Measurements from ENCODE around the gene IFNA10. TPM values are rescaled to one million over a fixed set of nuclear protein-coding genes. Genes with fewer than 3 reads are reported as not detected.
A peak's percentile ranks its signal among the peaks of the same experiment; 100 is the strongest.
"Not testable (repeated sequence)": the region's sequence is repeated elsewhere in the genome, so short reads cannot be mapped to it uniquely, and the experiment has no call there.

IFNA10 gene
- total RNA-seq, 6 experiments from 2014 or later: not detected

DNA sequence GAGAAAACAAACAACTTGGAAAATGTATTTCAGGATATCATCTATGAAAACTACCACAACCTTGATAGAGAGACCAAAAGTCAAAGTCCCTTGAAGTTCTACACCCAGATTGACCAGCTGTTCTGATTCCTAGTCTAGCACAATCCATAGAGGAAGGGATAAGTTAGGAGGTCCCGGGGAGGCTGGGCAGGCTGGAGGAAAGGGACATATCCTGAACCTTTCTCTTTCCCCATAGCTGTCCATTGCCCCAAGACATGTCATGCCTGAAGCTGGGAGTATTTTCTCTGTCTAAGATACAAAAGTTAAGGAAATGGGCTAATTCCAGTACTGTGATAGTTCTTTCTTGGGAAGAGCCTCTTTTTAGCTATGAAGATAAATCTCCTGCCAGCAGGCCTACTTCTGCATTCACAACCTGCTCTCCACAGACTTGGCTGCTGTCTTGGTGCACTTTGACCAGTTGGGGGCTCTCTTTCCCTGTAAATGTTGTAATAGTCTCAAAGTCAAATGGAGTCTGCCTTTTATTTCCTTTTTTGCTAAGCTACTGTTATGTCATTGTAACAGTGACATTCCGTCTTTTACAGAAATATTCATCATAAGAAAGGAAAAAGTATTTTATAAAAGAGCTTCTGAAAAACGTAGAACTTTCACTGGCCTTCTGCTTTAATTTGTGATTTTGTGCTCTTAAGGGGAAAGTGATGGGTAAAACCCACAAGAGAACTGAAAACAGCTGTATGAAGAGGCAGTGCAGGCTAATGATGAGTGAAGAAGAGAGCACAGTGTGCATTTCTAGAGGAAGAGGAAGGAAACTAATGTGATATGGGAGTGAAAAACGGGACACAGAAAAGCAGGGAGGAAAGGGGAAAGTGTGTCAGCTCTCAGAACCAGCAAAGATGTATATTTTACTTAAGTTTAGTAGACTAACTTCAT, 23.9 kb downstream of the IFNA10 start:
- H3K4me3 ChIP-seq; intact Hi-C loops (cut with DNase I); H3K4me1 ChIP-seq; DNase-seq; H3K27ac ChIP-seq; H3K27me3 ChIP-seq; H3K9me3 ChIP-seq; H3K36me3 ChIP-seq: not testable (repeated sequence)
- 19% methylated on average over 4 of the region's 4 CpGs for WGBS (ENCODE audit: insufficient coverage, low coverage, low lambda C conversion rate, missing lambda C conversion rate)
- peak; percentile 63 to 83 (median 68) for ATAC-seq
- TF ChIP-seq, protein P1, sequence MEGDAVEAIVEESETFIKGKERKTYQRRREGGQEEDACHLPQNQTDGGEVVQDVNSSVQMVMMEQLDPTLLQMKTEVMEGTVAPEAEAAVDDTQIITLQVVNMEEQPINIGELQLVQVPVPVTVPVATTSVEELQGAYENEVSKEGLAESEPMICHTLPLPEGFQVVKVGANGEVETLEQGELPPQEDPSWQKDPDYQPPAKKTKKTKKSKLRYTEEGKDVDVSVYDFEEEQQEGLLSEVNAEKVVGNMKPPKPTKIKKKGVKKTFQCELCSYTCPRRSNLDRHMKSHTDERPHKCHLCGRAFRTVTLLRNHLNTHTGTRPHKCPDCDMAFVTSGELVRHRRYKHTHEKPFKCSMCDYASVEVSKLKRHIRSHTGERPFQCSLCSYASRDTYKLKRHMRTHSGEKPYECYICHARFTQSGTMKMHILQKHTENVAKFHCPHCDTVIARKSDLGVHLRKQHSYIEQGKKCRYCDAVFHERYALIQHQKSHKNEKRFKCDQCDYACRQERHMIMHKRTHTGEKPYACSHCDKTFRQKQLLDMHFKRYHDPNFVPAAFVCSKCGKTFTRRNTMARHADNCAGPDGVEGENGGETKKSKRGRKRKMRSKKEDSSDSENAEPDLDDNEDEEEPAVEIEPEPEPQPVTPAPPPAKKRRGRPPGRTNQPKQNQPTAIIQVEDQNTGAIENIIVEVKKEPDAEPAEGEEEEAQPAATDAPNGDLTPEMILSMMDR (IDR thresholded peaks at IDR 0.05): peak in 3 of 4 donors; percentile 18 to 41 (median 37)

DNA sequence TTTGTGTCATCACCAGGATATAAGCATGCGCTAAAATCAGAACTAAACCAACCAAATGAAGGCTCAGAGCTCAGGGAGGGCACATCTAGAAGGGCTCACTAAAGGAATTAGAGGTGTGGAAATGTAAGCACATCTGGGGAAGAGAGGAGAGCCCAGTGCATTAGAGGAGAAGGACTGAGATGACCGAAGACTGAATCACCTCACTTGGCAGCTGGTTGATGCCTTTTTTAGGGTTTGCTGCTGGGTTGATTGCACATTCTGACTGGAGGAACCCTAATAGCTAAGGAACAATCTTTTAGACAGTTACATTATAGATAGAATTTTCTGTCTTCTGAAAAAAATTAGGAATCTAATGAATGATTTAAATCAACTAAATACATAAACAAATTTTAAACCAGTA, 32.3 kb downstream of the IFNA10 start:
- no peaks in the 10 kb centered on the region for H3K36me3 ChIP-seq
- H3K4me3 ChIP-seq: no peak overlapping the region
- TF ChIP-seq, protein P1 (IDR thresholded peaks at IDR 0.05): no peak
- TF ChIP-seq POLR2A (IDR thresholded peaks at IDR 0.05): no peak
- H3K27me3 ChIP-seq: no peaks in the 10 kb centered on the region
- no peaks in the 10 kb centered on the region for H3K9me3 ChIP-seq
- H3K27ac ChIP-seq: no peak overlapping the region
- ATAC-seq (no peak), DNase-seq (no peak)
- H3K4me1 ChIP-seq: no peaks in the 10 kb centered on the region
- intact Hi-C loops (cut with DNase I): no loop called here
- 84% methylated on average over 2 of the region's 2 CpGs for WGBS (ENCODE audit: insufficient coverage, low coverage, low lambda C conversion rate, missing lambda C conversion rate)

DNA sequence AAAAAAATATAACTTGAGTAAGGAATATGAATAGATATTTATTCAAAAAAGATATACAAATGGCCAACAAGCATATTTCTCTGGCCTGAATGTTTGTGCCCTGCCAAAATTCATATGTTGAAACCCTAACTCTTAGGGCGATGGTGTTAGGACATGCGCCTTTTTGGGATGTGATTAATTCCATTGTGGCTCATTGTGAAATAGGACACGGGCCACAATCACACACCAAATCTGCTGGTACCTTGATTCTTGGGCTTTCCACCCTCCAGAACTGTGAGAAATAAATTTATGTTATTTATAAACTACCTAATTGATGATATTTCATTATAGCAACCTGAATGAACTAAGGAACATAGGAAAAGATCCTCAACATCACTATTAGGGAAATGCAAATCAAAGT, 34.8 kb downstream of the IFNA10 start:
- H3K27me3 ChIP-seq: no peaks in the 10 kb centered on the region
- H3K4me3 ChIP-seq: no peak overlapping the region
- no peaks in the 10 kb centered on the region for H3K4me1 ChIP-seq
- H3K9me3 ChIP-seq: no peaks in the 10 kb centered on the region
- no peaks in the 10 kb centered on the region for H3K36me3 ChIP-seq
- 76% methylated on average over 3 of the region's 3 CpGs for WGBS (ENCODE audit: insufficient coverage, low coverage, low lambda C conversion rate, missing lambda C conversion rate)
- intact Hi-C loops (cut with DNase I): no loop called here
- DNase-seq (no peak), ATAC-seq (no peak)
- TF ChIP-seq, protein P1 (IDR thresholded peaks at IDR 0.05): no peak
- no peak for TF ChIP-seq POLR2A (IDR thresholded peaks at IDR 0.05)
- no peak overlapping the region for H3K27ac ChIP-seq

DNA sequence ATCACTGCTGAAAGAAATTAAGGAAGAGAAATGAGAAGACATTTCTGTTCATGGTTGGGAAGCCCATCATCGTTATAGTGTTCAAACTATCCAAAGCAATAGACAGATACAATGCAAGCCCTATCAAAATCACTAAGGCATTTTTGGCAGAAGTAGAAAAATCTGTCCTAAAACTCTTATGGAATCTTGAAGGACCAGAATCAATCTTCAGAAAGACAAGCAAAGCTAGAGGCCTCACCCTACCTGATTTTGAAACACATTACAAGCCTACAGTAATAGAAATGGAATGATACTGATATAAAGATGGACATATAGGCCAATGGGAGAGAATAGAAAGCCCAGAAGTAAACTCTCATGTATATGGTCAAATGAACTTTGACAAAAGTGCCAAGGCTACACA, 35.6 kb downstream of the IFNA10 start:
- H3K4me3 ChIP-seq: no peak overlapping the region
- H3K27me3 ChIP-seq: no peaks in the 10 kb centered on the region
- no peak for TF ChIP-seq POLR2A (IDR thresholded peaks at IDR 0.05)
- TF ChIP-seq, protein P1 (IDR thresholded peaks at IDR 0.05): no peak
- WGBS (ENCODE audit: insufficient coverage, low coverage, low lambda C conversion rate, missing lambda C conversion rate): 20% methylated on average over 1 of the region's 1 CpG
- H3K27ac ChIP-seq: no peak overlapping the region
- no peaks in the 10 kb centered on the region for H3K36me3 ChIP-seq
- no peaks in the 10 kb centered on the region for H3K9me3 ChIP-seq
- H3K4me1 ChIP-seq: no peaks in the 10 kb centered on the region
- DNase-seq: no peak
- intact Hi-C loops (cut with DNase I): no loop called here
- no peak for ATAC-seq

DNA sequence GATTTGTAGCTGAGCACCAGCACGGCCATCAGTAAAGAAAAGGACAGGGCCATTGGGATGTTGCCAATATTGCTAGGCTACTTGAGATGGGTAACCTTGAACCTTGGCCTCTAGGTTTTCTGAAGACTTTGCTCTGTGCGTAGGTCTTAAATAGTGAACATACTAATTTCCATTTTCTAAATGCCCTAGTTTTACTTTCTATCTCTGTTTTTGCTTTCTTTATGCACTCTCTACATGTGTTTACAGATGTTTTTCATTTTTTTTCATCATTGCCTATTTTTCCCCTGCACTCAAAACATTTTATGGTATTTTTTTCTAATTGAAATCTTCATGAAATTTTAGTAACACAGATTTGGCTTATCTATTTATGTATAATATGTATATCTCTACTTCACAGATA, 40.4 kb downstream of the IFNA10 start, which contains the start of gene IFNA21:
Gene IFNA21, minus strand, starts transcription at position 101 of the 400 bp plus-strand sequence. Its CDS starts 48 bp downstream, at position 53.
- H3K27ac ChIP-seq; H3K4me1 ChIP-seq; DNase-seq; H3K4me3 ChIP-seq; ATAC-seq; H3K27me3 ChIP-seq; intact Hi-C loops (cut with DNase I); H3K36me3 ChIP-seq; H3K9me3 ChIP-seq: not testable (repeated sequence)
- WGBS (ENCODE audit: insufficient coverage, low coverage, low lambda C conversion rate, missing lambda C conversion rate): 60% methylated on average over 1 of the region's 2 CpGs

All from right lobe of liver (tissue), 6 donors.